Coronary artery (tissue), 2 donors: ENCODE data around the gene TMEM269.

Experiments
- DNase-seq: peaks from one replicate; pipeline ENCODE4 v3.0.0-alpha.2; 2017; ENCODE audit warnings: low spot score
- H3K27ac ChIP-seq, 2 donors: fragments of 200-600 bp; sonication (generic); one replicate each; pipeline ENCODE4 v1.5.1; 2016 to 2019
- H3K4me3 ChIP-seq: fragments of 200-600 bp; sonication (generic); 2 replicates; pipeline ENCODE4 v1.5.1; 2016; ENCODE audit warnings: mild to moderate bottlenecking, moderate library complexity
- CTCF ChIP-seq: fragments of 200-600 bp; sonication (generic); IDR thresholded peaks from one replicate; pipeline ENCODE4 v1.5.1; 2019; ENCODE audit warnings: antibody characterized with exemption

Gene TMEM269

GRCh38 chr1:42737986-42738677 lies 46.7 kb upstream of the TMEM269 start:
- no peak overlapping the region for H3K4me3 ChIP-seq
- no peak overlapping the region for H3K27ac ChIP-seq
- no peak for TF ChIP-seq CTCF
- DNase-seq: no peak

GRCh38 chr1:42738678-42739226 lies 46.0 kb upstream of the TMEM269 start:
- Histone ChIP-seq H3K27ac (no peak overlapping the region), H3K4me3 (no peak overlapping the region)
- DNase-seq: no peak
- no peak for TF ChIP-seq CTCF

GRCh38 chr1:42739753-42740700 lies 44.8 kb upstream of the TMEM269 start, which contains the start of gene CLDN19:
Gene CLDN19, minus strand, starts transcription at chr1:42740236. Its CDS starts 173 bp downstream, at chr1:42740063.
- Histone ChIP-seq H3K4me3 (no peak within 1 kb of the TSS), H3K27ac (no peak within 1 kb of the TSS)
- TF ChIP-seq CTCF: no peak
- DNase-seq: no peak

- no peak for DNase-seq
- Histone ChIP-seq H3K27ac (no peak overlapping the region), H3K4me3 (no peak overlapping the region)
- no peak for TF ChIP-seq CTCF
Observed at GRCh38 chr1:42740851-42741580, 43.8 kb upstream of the TMEM269 start.

GRCh38 chr1:42741706-42742105 lies 43.1 kb upstream of the TMEM269 start:
- no peak for TF ChIP-seq CTCF
- no peak overlapping the region for H3K4me3 ChIP-seq
- no peak overlapping the region for H3K27ac ChIP-seq
- no peak for DNase-seq

- TF ChIP-seq CTCF: no peak
- Histone ChIP-seq H3K4me3 (no peak overlapping the region), H3K27ac (no peak overlapping the region)
- DNase-seq: no peak
Observed at GRCh38 chr1:42742141-42742540, 42.6 kb upstream of the TMEM269 start.
